Heart left ventricle (tissue), 13 donors: Measurements from ENCODE around the gene KCTD6.
"Not testable (repeated sequence)": the region's sequence is repeated elsewhere in the genome, so short reads cannot be mapped to it uniquely, and the experiment has no call there.

Experiments used
- CTCF ChIP-seq, 12 donors: fragments of 200-600 bp; sonication (generic) in 4 of 12; IDR thresholded peaks; one replicate each; pipeline versions ENCODE4 v1.5.0 to v1.8.0; 2018 to 2022; ENCODE audit warnings: antibody characterized with exemption in 12 of 12, mild to moderate bottlenecking in 5 of 12
- POLR2A ChIP-seq, 2 donors: fragments of 450-650 bp; IDR thresholded peaks; one replicate each; pipeline ENCODE4 v1.6.1; 2017; ENCODE audit warnings: antibody characterized with exemption in 2 of 2, mild to moderate bottlenecking in 2 of 2, moderate library complexity in 2 of 2
- donor health status: ischemic (EF 13 %, LVEDD 7.1; RV severe dilation, severe dysfunction).
- donor health status: DM: no; HTN: yes; CAD: no.
- donor health status: DM: no; HTN: no; CAD: no.
- donor health status: ischemic (EF 25% LVEDD 6.9; RV normal size, moderate dysfunction).
- donor health status: ischemic (EF 25% LVEDD 5.7; RV mildly dilated, moderate dysfunction).
- donor health status: ischemic (EF 35%, LVEDD 5.7; RV mildly dilated, moderate dysfunction).
- donor health status: nonischemic (EF 11% LVEDD 7.7; RV severe dilation, severe dysfunction).
- donor health status: DM: yes; HTN: yes; CAD: no.
- donor health status: PGD.
- donor health status: ischemic (EF 29% LVEDD 5.4; RV normal size, mild dysfunction).
- donor health status: nonischemic (EF 23%, LVEDD 6.1; RV moderate dilation, normal function).

GRCh38 chr3:58527440-58527839, 35.5 kb downstream of the KCTD6 start:
- TF ChIP-seq CTCF, POLR2A (IDR thresholded peaks at IDR 0.05): not testable (repeated sequence)
